GM18909 (cell line): Measurements from ENCODE around the gene LAD1.

ENCODE experiments used
- ATAC-seq: cut with Tn5 transposase; IDR thresholded peaks from one replicate; pipeline ENCODE4 v1.9.1; 2021; ENCODE audit warnings: mild to moderate bottlenecking; ENCODE audit not compliant: unreplicated experiment, poor library complexity

The LAD1 gene

DNA sequence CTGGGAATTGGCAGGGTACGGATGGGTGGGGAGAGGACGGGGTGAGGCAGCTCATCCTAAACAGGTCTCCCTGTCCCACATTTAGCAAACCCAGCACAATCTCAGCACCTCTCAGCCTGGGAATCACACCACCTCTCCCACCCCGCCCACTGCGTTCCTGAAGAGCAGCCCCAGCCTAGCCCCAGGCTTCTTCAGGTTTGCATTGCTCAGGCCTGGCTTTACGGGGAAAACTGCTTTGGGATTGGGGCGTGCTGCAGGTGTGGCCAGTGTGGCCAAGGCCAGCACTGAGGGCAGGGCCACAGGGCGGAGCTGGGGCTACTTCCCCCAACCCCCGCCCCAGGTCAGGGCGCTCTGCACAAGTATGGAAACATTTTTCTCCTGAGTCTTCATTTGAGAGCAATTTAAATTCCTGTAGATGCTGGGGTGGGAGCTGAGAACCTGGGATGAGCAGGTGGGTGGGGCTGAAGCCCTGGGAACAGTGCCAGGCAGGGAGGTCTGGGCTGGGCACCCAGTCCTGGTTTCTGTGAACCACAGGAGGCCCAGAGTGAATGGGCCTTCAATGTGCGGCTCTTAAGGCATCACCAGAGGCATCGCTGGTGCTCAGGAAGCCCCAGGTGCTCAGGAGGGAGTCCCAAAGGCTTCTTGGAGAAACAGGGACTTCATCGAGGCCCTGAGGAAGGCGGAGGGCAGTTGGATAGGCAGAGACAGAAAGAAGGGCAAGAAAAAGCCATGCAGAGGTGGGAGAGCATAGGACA lies 45.8 kb downstream of the LAD1 start:
- ATAC-seq: no peak

DNA sequence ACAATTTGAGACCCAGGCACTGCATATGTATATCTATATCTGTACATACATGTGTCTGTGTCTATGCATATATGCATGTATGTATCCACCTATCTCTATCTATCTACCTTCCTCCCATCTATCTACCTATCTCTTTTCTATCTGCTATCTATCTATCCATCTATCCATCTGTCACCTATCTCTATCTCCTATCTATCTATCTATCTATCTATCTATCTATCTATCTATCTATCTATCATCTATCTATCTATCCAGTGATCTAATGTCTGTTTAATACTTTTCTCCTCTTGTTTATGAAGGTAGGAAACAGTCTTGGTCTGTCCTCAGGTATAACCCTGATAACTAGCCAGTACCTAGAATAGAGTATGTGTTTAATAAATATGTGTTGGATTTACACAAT lies 47.5 kb downstream of the LAD1 start:
- no peak for ATAC-seq

DNA sequence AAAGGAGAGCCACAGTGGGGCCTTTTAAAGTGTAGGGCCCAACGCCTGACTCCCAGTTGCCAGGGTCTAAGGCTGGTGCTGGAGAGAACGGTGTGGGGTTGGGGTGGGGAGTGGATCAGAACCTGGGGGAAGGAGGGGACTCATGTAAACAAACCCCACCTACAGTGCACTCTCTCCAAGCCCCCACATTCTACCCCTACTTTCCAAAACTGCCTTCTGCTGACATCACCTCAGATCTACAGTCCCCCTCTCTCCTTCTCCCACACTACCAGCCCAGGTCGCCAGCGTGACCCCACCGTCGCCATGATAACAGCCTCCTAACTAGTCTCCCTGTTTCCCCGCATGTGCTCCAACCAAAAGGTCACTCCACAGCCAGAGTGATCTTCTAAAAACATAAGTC lies 48.2 kb downstream of the LAD1 start:
- no peak for ATAC-seq

DNA sequence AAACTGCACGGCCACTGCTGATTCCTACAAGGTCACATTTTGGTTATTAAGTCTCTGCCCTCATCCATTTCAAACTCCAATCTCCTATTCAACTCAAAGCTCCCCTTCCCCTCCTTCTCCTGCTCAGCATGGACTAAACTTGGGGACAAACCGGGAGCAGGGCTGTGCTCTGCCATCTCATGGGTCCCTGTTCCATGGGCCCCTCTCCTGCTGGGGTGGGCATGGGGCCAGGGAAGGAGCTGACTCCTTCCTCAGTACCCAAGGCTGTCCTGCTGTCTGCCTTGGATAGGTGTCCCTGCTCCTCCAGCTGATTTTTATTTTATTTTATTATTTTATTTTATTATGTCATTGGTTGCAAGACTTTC lies 48.8 kb downstream of the LAD1 start:
- no peak for ATAC-seq

DNA sequence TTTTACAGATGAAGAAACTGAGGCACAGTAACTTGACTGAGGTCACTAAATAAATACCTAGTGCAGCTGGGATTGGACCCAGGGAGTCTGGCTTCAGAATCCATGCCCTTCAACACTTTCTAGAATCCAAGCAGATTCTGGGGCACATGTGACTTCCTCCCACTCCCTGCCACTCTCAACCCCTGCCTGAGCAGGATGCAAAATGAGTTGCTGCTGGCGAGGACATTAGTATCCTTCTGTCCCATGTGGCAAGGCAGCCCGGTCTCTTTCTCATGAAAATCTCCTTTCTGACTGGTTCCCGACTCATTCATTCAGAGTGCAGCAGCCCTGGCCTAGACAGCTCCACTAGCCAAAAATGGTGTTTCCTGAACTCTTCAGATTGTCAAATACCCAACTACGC lies 50.0 kb downstream of the LAD1 start:
- ATAC-seq: no peak

DNA sequence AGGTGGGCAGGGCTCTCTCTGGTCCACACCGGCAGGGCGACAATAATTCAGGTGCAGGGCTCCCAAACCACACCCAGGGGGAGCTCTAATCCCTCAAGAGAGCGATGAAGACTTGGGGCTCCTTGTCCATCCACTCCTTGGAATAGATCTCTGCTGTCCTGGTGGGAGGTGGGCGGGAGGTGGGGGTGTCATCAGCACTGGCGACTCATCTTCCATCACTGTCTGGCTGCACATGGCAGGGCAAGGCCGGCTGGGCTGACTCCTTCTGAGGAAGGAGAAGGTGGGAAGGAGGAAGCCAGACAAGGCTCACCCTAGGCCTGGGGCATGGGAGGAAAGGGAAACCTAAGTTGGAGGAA lies 50.9 kb downstream of the LAD1 start:
- ATAC-seq: peak; percentile 55

DNA sequence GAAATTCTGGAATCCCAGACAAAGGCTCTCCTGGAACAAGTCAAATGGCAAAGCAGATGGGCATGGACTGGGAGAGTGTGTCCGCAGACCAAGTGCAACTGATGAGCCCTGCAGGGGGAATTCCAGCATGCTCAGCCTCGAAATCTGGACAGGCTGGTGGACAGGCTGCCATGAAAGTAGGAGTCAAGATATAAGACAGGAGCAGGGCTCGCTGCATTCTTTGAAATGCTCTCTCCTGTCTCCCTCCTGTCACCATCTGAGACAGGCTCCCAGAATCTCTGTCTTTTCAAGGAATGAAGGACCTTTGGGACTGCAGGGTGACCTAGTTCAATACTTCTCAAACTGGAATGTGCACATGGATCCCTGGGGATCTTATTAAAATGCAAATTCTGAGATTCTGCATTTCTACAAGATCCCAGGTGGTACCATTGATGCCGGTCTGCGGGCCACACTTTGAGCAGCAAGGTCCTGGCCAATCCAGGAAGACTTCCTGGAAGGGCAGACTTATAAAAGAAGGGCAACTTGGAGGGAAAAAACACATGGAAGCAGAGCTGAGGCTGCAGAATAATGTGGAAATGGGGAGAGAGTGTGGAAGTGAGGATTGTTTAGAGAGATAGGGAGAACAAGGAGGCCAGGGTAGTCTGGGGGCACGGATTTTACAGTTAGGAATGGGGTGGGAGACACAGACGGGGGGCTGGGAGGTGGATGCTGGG lies 51.5 kb downstream of the LAD1 start:
- no peak for ATAC-seq

DNA sequence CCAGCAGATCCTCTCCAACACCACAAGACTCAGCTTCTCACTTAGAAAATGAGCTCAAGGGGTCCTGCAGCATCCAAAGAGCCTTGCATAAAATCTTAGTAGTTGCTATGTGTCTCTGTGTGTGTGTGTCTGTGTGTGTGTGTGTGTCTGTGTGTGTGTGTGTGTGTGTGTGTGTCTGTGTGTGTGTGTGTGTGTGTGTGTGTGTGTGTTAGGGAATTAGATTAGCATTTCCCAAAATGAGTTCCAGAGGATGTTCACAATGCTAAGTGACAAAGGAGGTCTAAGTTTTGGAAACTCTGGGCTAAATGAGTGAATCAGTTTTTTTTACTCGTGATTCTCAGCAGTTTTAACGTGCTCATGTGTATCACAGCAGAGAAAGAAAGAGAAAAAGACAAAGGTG lies 52.1 kb downstream of the LAD1 start:
- no peak for ATAC-seq

DNA sequence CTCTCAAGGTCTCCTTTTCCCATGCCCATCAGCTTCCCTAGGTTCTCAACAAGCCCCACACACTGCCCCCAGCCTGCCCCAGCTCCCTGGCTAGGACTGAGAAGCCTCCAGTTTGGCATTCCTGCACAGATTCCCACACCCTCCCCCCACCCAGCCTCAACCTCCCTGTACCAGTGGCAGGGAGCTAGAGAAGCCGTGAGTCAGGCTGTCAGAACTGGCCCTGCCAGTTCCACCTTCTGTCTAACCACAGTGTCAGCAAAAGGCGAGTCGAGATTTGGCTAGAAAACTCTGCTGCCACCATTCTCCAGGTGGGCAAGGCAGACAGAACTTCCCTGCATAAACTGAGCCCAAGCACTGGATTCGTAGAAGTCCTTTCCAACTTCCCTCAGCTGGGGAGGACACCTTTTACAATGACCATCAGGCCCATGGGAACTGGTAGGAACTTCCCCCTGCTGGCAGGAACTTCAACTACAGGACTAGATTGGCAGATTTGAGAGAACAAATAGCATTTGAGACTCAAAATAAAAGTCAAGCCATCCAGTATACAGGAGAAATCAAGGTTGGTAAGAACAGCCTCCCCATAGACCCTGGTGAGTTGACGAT lies 52.7 kb downstream of the LAD1 start:
- ATAC-seq: no peak

DNA sequence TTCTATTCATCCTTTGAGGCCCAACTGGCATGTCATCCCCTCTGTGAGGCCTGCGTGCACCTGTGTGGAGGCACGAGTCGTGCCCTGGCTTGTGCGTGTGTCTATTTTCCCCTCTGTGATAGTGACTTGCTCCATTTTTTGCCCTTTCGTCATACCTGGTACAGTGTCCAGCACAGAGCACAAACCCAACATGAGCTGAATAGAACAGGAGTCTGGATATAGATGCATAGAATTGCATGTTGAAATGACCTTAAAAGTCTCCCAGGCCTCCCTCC lies 54.1 kb downstream of the LAD1 start:
- no peak for ATAC-seq

DNA sequence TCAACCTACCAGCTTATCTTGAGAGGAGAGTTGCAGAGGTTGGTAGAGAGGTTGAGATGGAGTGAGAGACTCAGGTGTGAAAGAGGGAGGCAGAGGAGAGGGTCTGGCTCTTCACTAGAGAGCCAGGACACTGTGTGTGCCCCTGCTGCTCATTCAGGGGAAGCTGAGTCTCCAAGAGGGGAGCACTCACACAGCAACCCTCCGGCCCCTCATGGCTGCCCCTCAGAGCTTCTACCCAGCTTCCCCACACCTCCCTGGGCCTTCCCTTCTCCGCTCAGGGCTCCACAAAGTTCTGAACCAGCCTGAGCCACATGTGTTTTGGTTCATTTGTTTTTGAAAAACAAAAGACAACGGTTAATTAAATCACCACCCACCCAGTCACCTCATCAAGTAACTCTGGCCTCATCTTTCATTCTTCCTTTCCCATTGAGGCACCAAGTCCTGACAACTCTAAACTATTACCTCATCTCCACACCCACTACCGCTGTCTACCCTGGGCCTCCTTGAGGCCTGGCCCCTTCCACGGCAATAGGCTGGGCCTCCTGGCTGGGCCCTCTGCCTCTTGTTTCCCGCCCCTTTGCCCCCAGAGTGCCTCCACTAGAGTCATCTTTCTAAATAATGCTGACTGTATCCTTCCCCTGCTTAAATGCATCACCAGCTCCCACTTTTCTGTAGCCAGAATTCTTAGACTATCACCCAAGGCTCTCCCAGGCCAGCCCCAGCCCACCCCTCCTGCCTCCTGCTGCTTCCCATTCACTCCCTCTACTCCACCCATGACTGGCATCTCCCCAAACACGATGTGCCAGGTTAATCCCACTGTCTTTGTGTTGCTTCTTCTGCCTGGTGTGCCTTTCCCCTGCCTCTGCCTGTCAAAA lies 54.7 kb downstream of the LAD1 start:
- no peak for ATAC-seq

DNA sequence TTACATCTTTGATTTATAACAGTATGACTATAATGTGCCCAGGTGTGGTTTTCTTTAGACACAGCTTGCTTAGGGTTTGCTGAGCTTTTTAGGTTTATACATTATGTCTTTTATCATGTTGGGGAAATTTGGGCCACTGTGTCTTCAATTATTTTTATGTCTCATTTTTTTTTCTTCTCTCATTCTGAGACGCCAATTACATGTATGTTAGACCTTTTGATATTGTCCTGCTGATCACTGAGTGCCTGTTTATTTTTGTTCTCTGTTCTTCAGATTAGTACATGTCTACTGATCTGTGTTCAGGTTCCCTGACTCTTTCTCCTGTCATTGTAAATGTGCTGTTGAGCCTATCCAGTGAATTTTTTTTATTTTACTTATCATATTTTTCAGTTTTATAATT lies 57.7 kb downstream of the LAD1 start:
- ATAC-seq: no peak

DNA sequence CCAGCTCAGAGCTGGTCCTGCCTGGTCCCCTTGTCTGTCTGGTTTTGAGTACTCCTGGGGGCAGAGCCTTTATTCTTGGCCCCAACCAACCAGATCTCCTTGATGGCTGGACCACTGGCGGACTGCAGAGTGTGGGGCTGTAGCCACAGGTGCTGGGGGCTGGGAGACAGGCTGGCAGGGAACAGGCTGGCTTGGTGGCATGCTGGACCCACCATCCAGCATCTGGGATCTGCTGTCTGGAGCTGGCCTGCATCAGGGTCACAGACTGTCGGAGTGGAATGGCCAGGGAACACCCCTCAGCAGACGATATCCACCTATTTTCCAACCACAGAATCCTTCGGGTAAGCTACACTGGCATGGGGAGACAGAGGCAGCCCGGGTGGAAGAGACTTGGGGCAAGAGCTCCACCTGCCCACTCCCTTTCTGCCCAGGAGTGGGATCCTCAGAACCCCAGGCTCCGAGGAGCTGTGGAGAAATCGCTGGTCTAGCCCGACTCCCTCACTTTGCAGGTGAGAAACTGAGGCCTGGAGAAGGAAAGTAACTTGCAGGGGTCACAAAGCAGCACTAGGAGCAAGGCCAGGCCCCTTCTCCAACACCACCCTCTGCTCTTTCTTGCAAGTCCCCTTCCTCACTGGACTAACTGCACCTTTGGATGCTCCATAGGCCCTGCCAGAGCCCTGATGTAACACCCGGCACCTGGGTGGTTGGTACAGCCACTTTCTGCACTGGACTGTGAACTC lies 62.2 kb downstream of the LAD1 start:
- ATAC-seq: no peak

DNA sequence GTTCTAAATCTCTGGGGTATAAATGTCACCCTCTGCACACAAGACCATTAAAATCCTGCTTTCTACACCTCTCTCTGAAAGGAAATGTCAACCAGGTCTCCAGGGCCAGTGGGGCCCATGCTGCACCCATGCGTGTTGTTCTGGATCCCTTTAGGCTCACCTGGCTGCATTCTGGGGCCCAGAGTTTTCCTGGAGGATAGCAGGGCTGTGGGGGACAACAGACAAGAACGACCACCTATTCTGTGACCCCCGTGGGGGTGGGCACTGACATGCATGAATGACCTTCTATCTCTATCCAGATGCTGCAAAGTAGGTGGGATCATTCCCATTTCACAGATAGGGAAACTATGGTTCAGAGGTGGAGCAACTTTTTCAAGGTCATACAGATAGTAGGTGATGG lies 63.2 kb downstream of the LAD1 start:
- no peak for ATAC-seq

DNA sequence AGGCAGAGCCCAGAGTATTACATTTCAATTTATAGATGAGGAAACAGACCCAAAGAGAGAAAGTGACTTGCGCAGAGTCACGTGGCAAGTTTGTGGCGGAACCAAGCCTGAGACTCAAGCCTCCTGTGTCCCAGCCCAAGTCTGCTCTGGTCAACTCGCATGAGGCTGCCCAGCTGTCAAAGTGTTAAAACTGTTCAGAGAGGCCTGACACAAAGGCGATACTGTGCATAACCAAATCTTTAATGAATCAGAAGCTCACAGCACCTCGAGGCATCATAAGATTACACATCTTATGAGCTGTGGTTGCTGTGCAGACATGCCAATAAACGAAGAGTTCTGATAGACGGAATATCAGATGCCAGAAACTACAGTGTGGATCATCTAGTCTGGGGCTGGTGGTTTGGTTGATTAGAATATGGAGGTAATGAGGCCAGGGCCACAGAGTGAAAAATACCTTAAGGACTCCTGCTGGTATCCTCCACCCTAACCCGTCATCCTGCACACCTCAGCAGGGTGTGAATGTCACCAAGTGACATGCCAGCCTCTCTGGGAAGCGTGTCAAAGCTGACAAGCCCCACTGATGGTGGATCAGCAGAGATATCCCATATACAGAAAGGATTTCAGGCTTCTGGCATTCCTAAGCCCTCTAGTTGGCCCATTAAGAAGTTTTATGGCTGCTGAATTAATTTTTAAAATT lies 63.8 kb downstream of the LAD1 start:
- ATAC-seq: no peak

DNA sequence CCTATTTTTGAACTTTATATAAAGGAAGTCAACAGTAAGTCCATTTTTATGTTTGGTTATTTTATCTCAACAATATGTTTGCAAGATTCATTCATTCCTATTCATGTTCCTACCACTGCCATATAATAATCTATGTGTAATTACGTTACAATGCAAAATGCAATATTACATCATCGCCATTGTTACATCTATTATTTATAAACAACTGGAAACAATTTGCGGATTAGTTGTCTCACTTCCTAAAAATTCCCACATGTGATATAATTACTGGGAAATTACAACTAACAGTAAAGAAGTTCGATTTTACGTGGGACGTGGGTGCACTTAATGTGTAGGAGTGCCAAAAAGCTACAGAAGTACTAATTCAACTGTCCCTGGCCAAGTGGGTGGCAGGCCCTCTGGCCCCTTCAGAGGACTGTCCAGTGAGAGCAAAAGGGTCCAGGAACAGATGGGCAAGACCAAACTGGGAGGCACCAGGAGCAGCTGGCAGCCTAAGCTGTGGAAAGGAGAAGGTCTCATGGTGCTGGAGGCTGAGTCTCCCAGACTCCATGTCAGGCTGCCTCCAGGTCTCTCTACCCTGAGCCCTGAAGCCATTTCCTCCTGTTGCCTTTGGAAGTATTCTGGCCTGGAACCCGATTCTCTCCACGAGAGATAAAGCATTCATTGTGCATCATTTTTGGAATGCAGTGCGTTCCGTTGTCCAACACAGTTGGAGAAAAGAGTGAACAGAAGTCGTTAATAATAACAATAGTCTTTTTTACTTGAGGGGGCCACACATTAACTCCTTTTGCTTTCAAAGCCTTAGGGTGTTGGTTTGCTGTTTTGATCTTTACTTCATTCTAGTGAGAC lies 64.6 kb downstream of the LAD1 start:
- no peak for ATAC-seq

DNA sequence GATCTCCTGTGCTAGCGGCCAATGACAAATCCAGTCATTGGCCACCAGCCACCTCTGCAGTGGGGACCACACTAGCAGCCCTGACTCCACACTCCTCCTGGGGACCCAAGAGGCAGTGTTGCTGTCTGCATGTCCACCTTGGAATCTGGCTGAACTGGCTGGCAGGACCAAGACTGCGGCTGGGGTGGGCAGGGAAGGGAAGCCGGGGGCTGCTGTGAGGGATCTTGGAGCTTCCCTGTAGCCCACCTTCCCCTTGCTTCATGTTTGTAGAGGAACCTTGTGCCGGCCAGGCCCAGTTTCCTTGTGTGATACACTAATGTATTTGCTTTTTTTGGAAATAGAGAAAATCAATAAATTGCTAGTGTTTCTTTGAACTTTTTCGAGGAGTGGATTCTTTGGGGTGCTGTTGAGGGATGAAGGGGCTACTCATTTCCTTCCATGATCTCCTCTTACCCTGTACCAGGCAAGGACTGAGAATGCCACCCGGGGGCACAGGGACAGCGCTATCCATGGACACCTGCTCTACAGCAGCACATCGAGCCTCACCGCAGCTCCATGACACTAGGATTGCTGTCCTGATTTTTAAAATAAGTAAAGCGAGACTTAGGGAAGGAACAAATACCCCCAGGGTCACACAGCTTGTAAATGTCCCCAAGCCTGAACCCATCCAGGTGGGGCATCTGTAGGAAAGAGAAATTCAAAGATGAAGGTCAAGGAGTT lies 66.3 kb downstream of the LAD1 start:
- ATAC-seq: no peak

DNA sequence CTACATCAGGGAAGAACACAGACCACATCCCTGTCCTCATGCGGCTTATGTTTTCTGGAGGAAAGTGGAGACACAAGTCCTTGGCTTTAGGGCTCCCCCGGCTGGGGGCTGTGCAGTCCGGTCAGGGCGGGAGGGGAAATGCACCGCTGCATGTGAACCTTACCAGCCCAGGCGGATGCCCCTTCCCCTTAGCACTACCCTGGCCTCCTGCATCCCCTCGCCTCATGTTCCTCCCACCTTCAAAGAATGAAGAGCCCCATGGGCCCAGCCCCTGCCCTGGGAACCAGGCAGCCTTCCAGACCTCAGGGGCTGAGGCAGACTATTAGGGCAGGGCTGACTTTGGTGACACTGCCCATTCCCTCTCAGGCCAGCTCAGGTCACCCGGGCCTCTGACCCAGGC lies 67.1 kb downstream of the LAD1 start:
- ATAC-seq: no peak
